SU-DHL-6 (cell line): ENCODE measurements around the gene CACNA1C.

Source experiments
- H2AFZ ChIP-seq: fragments of 200-600 bp; sonication (generic); 2 replicates; pipeline ENCODE4 v1.6.1; 2014; ENCODE audit warnings: low read depth, mild to moderate bottlenecking, moderate library complexity, mixed read lengths, antibody characterized with exemption, low read length; ENCODE audit not compliant: severe bottlenecking
- H3F3A ChIP-seq: fragments of 200-600 bp; shearing (Covaris generic); 2 replicates; pipeline ENCODE4 v1.6.0; 2016; ENCODE audit warnings: antibody characterized with exemption, mild to moderate bottlenecking; ENCODE audit not compliant: insufficient read depth
- H3K27ac ChIP-seq: fragments of 200-600 bp; sonication (generic); 2 replicates; pipeline ENCODE4 v1.5.1; 2016; ENCODE audit warnings: low read depth, mild to moderate bottlenecking, low read length, moderate library complexity, mixed read lengths
- H3K27me3 ChIP-seq: fragments of 200-600 bp; sonication (generic), shearing (Covaris generic); 2 replicates; pipeline ENCODE4 v1.6.0; 2014; ENCODE audit warnings: mild to moderate bottlenecking, low read length
- H3K36me3 ChIP-seq: fragments of 200-600 bp; sonication (generic); 2 replicates; pipeline ENCODE4 v1.6.1; 2014; ENCODE audit warnings: mild to moderate bottlenecking, low read length, mixed read lengths
- H3K4me2 ChIP-seq: fragments of 300-600, 200-600 bp; shearing (Covaris generic), sonication (generic); 2 replicates; pipeline ENCODE4 v1.6.0; 2014; ENCODE audit warnings: low read length, low read depth, mild to moderate bottlenecking; ENCODE audit not compliant: poor library complexity, severe bottlenecking
- H3K4me3 ChIP-seq: fragments of 200-600 bp; sonication (generic); 2 replicates; pipeline ENCODE4 v1.5.1; 2014; ENCODE audit warnings: antibody characterized with exemption, low read length, mild to moderate bottlenecking, mixed read lengths; ENCODE audit not compliant: insufficient read depth, poor library complexity, severe bottlenecking
- H3K79me2 ChIP-seq: fragments of 200-600 bp; sonication (generic); 2 replicates; pipeline ENCODE4 v1.6.1; 2014; ENCODE audit warnings: mild to moderate bottlenecking, low read length, moderate library complexity; ENCODE audit not compliant: insufficient read depth
- H3K9ac ChIP-seq: fragments of 200-600 bp; sonication (generic); 2 replicates; pipeline ENCODE4 v1.7.0; 2014; ENCODE audit warnings: mild to moderate bottlenecking, low read length
- H3K9me2 ChIP-seq: fragments of 200-600 bp; sonication (generic); replicated peaks from 2 replicates; pipeline ENCODE4 v1.6.1; 2014; ENCODE audit warnings: low read length; ENCODE audit not compliant: insufficient read depth
- H3K9me3 ChIP-seq: fragments of 200-600 bp; sonication (generic); 2 replicates; pipeline ENCODE4 v1.6.1; 2014; ENCODE audit warnings: low read length, mixed read lengths; ENCODE audit not compliant: insufficient read depth
- H4K20me1 ChIP-seq: fragments of 200-600 bp; sonication (generic); 2 replicates; pipeline ENCODE4 v1.6.1; 2014; ENCODE audit warnings: low read depth, mild to moderate bottlenecking, antibody characterized with exemption, low read length, moderate library complexity, mixed read lengths
- CTCF ChIP-seq: fragments of 200-600 bp; sonication (generic); IDR thresholded peaks from one replicate; pipeline ENCODE4 v1.5.1; 2017; ENCODE audit warnings: antibody characterized with exemption, mild to moderate bottlenecking, low read length, moderate library complexity; ENCODE audit not compliant: insufficient read depth, poor library complexity, severe bottlenecking
- EZH2phosphoT487 ChIP-seq: fragments of 200-600 bp; sonication (generic), shearing (Covaris generic); conservative IDR thresholded peaks from 2 replicates; pipeline ENCODE4 v1.6.1; 2018; ENCODE audit warnings: mild to moderate bottlenecking, antibody characterized with exemption, low read length, moderate library complexity, mixed read lengths

Gene CACNA1C

GRCh38 chr12:2672863-2673262 is 620.1 kb downstream of the CACNA1C start:
- no peaks in the 10 kb centered on the region for H4K20me1 ChIP-seq
- no peaks in the 10 kb centered on the region for H3K9me3 ChIP-seq
- H3K9me2 ChIP-seq: no peaks in the 10 kb centered on the region
- H2AFZ ChIP-seq: no peak overlapping the region
- H3K4me2 ChIP-seq: no peak overlapping the region
- no peaks in the 10 kb centered on the region for H3K79me2 ChIP-seq
- H3K36me3 ChIP-seq: no peaks in the 10 kb centered on the region
- no peaks in the 10 kb centered on the region for H3K27me3 ChIP-seq
- no peak overlapping the region for H3K9ac ChIP-seq
- no peak overlapping the region for H3K27ac ChIP-seq
- H3F3A ChIP-seq: no peaks in the 10 kb centered on the region
- no peak overlapping the region for H3K4me3 ChIP-seq
- TF ChIP-seq CTCF (no peak), EZH2phosphoT487 (no peak)

- Histone ChIP-seq H3K79me2 (no peaks in the 10 kb centered on the region), H3K9me2 (no peaks in the 10 kb centered on the region), H3K9ac (no peak overlapping the region), H3K4me2 (no peak overlapping the region), H3F3A (no peaks in the 10 kb centered on the region), H3K36me3 (no peaks in the 10 kb centered on the region), H2AFZ (no peak overlapping the region), H3K27ac (no peak overlapping the region), H3K4me3 (no peak overlapping the region), H3K27me3 (no peaks in the 10 kb centered on the region), H3K9me3 (no peaks in the 10 kb centered on the region), H4K20me1 (no peaks in the 10 kb centered on the region)
- TF ChIP-seq CTCF (no peak), EZH2phosphoT487 (no peak)
These were observed 621.4 kb downstream of the CACNA1C start for GRCh38 chr12:2673966-2674810.

- no peaks in the 10 kb centered on the region for H3K36me3 ChIP-seq
- H3K9me3 ChIP-seq: no peaks in the 10 kb centered on the region
- no peaks in the 10 kb centered on the region for H3F3A ChIP-seq
- H3K9me2 ChIP-seq: no peaks in the 10 kb centered on the region
- H2AFZ ChIP-seq: no peak overlapping the region
- no peak overlapping the region for H3K4me3 ChIP-seq
- H3K79me2 ChIP-seq: no peaks in the 10 kb centered on the region
- no peak for TF ChIP-seq CTCF
- TF ChIP-seq EZH2phosphoT487: no peak
- H3K4me2 ChIP-seq: no peak overlapping the region
- no peaks in the 10 kb centered on the region for H4K20me1 ChIP-seq
- H3K9ac ChIP-seq: no peak overlapping the region
- no peak overlapping the region for H3K27ac ChIP-seq
- H3K27me3 ChIP-seq: no peaks in the 10 kb centered on the region
These were observed 623.0 kb downstream of the CACNA1C start for GRCh38 chr12:2675776-2676175.
